Nephron (organoid): ENCODE data around the gene GNGT2.

Experiments used
- H3K27ac Mint-ChIP-seq, 3 experiments: 2 replicates each; pipeline ENCODE4 v1.8.0; 2020; ENCODE audit warnings: mixed read lengths in 3 of 3, mild to moderate bottlenecking in 2 of 3, moderate library complexity in 1 of 3
- H3K27me3 Mint-ChIP-seq: 2 replicates; pipeline ENCODE4 v1.8.0; 2021; ENCODE audit warnings: low read depth, mild to moderate bottlenecking, moderate library complexity, mixed read lengths
- H3K36me3 Mint-ChIP-seq: 2 replicates; pipeline ENCODE4 v1.8.0; 2020; ENCODE audit warnings: low read depth, mixed read lengths
- H3K4me1 Mint-ChIP-seq: 2 replicates; pipeline ENCODE4 v1.8.0; 2020; ENCODE audit warnings: mixed read lengths
- H3K4me3 Mint-ChIP-seq, 3 experiments: 2 replicates each; pipeline ENCODE4 v1.8.0; 2020; ENCODE audit warnings: mild to moderate bottlenecking in 3 of 3, mixed read lengths in 3 of 3, moderate library complexity in 2 of 3
- H3K9me3 Mint-ChIP-seq: 2 replicates; pipeline ENCODE4 v1.8.0; 2020; ENCODE audit warnings: mixed read lengths
- CTCF ChIP-seq, 3 experiments: fragments of 200-600 bp; sonication (generic); IDR thresholded peaks; one replicate each; pipeline ENCODE4 v1.5.0; 2021; ENCODE audit warnings: antibody characterized with exemption in 3 of 3; ENCODE audit not compliant: unreplicated experiment in 3 of 3

The GNGT2 gene

GRCh38 chr17:49226771-49227435 lies 16.5 kb upstream of the GNGT2 start:
- no peaks in the 10 kb centered on the region for H3K9me3 Mint-ChIP-seq

GRCh38 chr17:49225554-49226236 lies 15.3 kb upstream of the GNGT2 start:
- H3K27ac Mint-ChIP-seq = no peak overlapping the region
- peaks cover 88% of the 10 kb centered on the region for H3K27me3 Mint-ChIP-seq
- peak overlapping the region in 1 of 3 experiments; percentile 29 for H3K4me3 Mint-ChIP-seq
- TF ChIP-seq CTCF (IDR thresholded peaks at IDR 0.05; ENCODE audit: unreplicated experiment in 3 of 3) = no peak
- H3K9me3 Mint-ChIP-seq = no peaks in the 10 kb centered on the region
- peaks cover 6% of the 10 kb centered on the region for H3K4me1 Mint-ChIP-seq
- H3K36me3 Mint-ChIP-seq = no peaks in the 10 kb centered on the region

More at GRCh38 chr17:49226771-49227435, 16.5 kb upstream of the GNGT2 start:
- Mint-ChIP-seq H3K27ac (no peak overlapping the region), H3K4me1 (peaks cover 11% of the 10 kb centered on the region), H3K4me3 (no peak overlapping the region), H3K36me3 (no peaks in the 10 kb centered on the region), H3K27me3 (peaks cover 94% of the 10 kb centered on the region)
- TF ChIP-seq CTCF (IDR thresholded peaks at IDR 0.05; ENCODE audit: unreplicated experiment in 3 of 3) = no peak

- H3K9me3 Mint-ChIP-seq = no peaks in the 10 kb centered on the region
- H3K27ac Mint-ChIP-seq = no peak overlapping the region
- H3K36me3 Mint-ChIP-seq = no peaks in the 10 kb centered on the region
- peaks cover 86% of the 10 kb centered on the region for H3K27me3 Mint-ChIP-seq
- peak overlapping the region in 2 of 3 experiments; percentile 36 to 61 for H3K4me3 Mint-ChIP-seq
- H3K4me1 Mint-ChIP-seq = peaks cover 6% of the 10 kb centered on the region
- TF ChIP-seq CTCF (IDR thresholded peaks at IDR 0.05; ENCODE audit: unreplicated experiment in 3 of 3) = no peak
Measured at GRCh38 chr17:49224997-49225337, 14.6 kb upstream of the GNGT2 start.

GRCh38 chr17:49224198-49224996 lies 14.0 kb upstream of the GNGT2 start:
- Mint-ChIP-seq H3K27ac (no peak overlapping the region), H3K27me3 (peaks cover 81% of the 10 kb centered on the region), H3K9me3 (no peaks in the 10 kb centered on the region), H3K36me3 (no peaks in the 10 kb centered on the region), H3K4me1 (peaks cover 6% of the 10 kb centered on the region), H3K4me3 (peak overlapping the region in 2 of 3 experiments; percentile 36 to 61)
- no peak for TF ChIP-seq CTCF (IDR thresholded peaks at IDR 0.05; ENCODE audit: unreplicated experiment in 3 of 3)

- peak; percentile 76 to 90 (median 80) for TF ChIP-seq CTCF (IDR thresholded peaks at IDR 0.05; ENCODE audit: unreplicated experiment in 3 of 3)
- H3K4me1 Mint-ChIP-seq = peaks cover 6% of the 10 kb centered on the region
- no peaks in the 10 kb centered on the region for H3K36me3 Mint-ChIP-seq
- no peak overlapping the region for H3K27ac Mint-ChIP-seq
- H3K9me3 Mint-ChIP-seq = no peaks in the 10 kb centered on the region
- peak overlapping the region; percentile 51 to 71 (median 59) for H3K4me3 Mint-ChIP-seq
- peaks cover 76% of the 10 kb centered on the region for H3K27me3 Mint-ChIP-seq
Measured at GRCh38 chr17:49223517-49224197, 13.3 kb upstream of the GNGT2 start.
